ENCODE results near the gene MOGAT3.

DNA sequence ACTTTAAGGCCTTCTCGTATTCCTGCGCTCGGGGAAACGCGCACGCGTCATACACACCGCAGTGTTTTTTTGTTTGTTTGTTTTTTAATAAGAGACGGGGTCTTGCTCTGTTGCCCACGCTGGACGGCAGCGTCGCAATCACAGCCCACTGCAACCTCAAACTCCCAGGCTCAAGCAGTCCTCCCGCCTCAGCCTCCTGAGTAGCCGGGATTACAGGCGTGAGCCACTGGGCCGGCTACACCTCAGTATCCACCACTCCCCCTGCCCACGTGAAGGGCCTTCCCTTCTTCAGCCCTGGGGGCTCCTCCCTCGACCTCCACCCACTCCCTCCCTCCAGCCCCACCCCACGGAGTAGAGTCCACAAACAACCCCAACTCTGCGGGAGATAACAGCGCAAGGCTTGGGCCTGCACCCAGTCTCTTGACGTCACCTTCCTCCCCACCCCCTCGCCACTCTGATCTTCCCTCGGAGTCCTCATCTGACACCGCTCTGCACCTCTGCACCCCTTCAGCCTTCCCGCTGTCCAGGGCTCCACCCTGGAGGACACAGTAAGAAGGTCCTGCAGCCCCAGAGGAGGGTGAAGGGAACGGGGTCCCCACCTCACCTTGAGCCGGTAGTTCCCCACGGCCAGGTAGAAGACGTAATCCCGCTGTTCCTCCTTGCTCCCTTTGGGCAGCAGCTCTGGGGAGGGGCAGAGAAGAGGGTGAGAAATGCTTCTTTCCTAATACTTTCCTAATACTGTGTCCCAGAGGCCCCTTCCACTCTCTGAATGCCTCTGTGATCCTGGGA lies 39.6 kb upstream of the MOGAT3 start:
- TF ChIP-seq EZH2 (IDR thresholded peaks at IDR 0.05; ENCODE audit: low read depth) = no peak
- TF ChIP-seq, protein P1, sequence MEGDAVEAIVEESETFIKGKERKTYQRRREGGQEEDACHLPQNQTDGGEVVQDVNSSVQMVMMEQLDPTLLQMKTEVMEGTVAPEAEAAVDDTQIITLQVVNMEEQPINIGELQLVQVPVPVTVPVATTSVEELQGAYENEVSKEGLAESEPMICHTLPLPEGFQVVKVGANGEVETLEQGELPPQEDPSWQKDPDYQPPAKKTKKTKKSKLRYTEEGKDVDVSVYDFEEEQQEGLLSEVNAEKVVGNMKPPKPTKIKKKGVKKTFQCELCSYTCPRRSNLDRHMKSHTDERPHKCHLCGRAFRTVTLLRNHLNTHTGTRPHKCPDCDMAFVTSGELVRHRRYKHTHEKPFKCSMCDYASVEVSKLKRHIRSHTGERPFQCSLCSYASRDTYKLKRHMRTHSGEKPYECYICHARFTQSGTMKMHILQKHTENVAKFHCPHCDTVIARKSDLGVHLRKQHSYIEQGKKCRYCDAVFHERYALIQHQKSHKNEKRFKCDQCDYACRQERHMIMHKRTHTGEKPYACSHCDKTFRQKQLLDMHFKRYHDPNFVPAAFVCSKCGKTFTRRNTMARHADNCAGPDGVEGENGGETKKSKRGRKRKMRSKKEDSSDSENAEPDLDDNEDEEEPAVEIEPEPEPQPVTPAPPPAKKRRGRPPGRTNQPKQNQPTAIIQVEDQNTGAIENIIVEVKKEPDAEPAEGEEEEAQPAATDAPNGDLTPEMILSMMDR (conservative IDR thresholded peaks at IDR 0.05) = no peak
